B cell (primary cell): ENCODE data around the gene SEPTIN7.

ENCODE experiments used
- CTCF ChIP-seq: fragments of 200-600 bp; IDR thresholded peaks from one replicate; pipeline ENCODE4 v1.8.0; 2022; ENCODE audit warnings: antibody characterized with exemption, mild to moderate bottlenecking
- EZH2 ChIP-seq: IDR thresholded peaks from 2 replicates; pipeline ENCODE4 v1.6.1; 2012; ENCODE audit warnings: borderline replicate concordance, low read depth, mild to moderate bottlenecking, moderate library complexity, low read length; ENCODE audit not compliant: insufficient read depth, poor library complexity, severe bottlenecking

GRCh38 chr7:35818513-35818912, 17.7 kb downstream of the SEPTIN7 start:
- TF ChIP-seq CTCF, result no peak
- no peak for TF ChIP-seq EZH2
